WTC11 (cell line): Measurements from ENCODE around the gene PRKAR2B. TPM values are rescaled to one million over a fixed set of nuclear protein-coding genes. Genes with fewer than 3 reads are reported as not detected.

Source experiments
- ATAC-seq: fragments of 200-7000 bp; cut with Tn5 transposase; 2 replicates; pipeline ENCODE4 v1.10.0; 2021; ENCODE audit warnings: mild to moderate bottlenecking, moderate library complexity
- CTCF ChIA-PET: fragments of 300-600 bp; sonication (Branson Sonifier 250); formaldehyde crosslinking; loops from one replicate; lab custom pipeline; 2021; ENCODE audit warnings: antibody characterized with exemption; lab: Charles Lee
- POLR2A ChIA-PET: fragments of 350-600 bp; sonication (Branson Sonifier 250); formaldehyde crosslinking; loops from one replicate; lab custom pipeline; 2021; ENCODE audit warnings: antibody characterized with exemption; lab: Charles Lee
- DNase-seq: peaks from one replicate; pipeline ENCODE4 v3.0.0; 2021; ENCODE audit warnings: low spot score
- H3K27ac Mint-ChIP-seq: 2 replicates; pipeline ENCODE4 v1.8.0; 2021; ENCODE audit warnings: mixed read lengths
- H3K27me3 Mint-ChIP-seq: 2 replicates; pipeline ENCODE4 v1.8.0; 2021; ENCODE audit warnings: low read depth, mild to moderate bottlenecking, moderate library complexity, mixed read lengths
- H3K36me3 Mint-ChIP-seq: 2 replicates; pipeline ENCODE4 v1.8.0; 2021; ENCODE audit warnings: mixed read lengths
- H3K4me1 Mint-ChIP-seq: 2 replicates; pipeline ENCODE4 v1.8.0; 2022; ENCODE audit warnings: mixed read lengths
- H3K4me3 Mint-ChIP-seq: 2 replicates; pipeline ENCODE4 v1.8.0; 2021; ENCODE audit warnings: mild to moderate bottlenecking, moderate library complexity, mixed read lengths
- H3K9me3 Mint-ChIP-seq: 2 replicates; pipeline ENCODE4 v1.8.0; 2021; ENCODE audit warnings: mixed read lengths
- AR ChIP-seq: fragments of 250-450 bp; sonication (Bioruptor Pico); IDR thresholded peaks from 2 replicates; pipeline ENCODE4 v1.9.0; 2021; ENCODE audit warnings: mild to moderate bottlenecking
- CDX4 ChIP-seq: fragments of 250-450 bp; sonication (Bioruptor Pico); IDR thresholded peaks from 2 replicates; pipeline ENCODE4 v1.9.0; 2021; ENCODE audit warnings: moderate library complexity, mild to moderate bottlenecking, inconsistent platforms, borderline replicate concordance
- CREM ChIP-seq: sonication (generic); formaldehyde crosslinking; IDR thresholded peaks from 2 replicates; pipeline ENCODE4 v1.8.1; 2022; ENCODE audit warnings: mild to moderate bottlenecking, missing genetic modification reagents, moderate library complexity
- CTCF ChIP-seq: fragments of 200-600 bp; IDR thresholded peaks from 2 replicates; pipeline ENCODE4 v1.8.0; 2022; ENCODE audit warnings: antibody characterized with exemption
- ETV6 ChIP-seq: sonication (generic); formaldehyde crosslinking; IDR thresholded peaks from 2 replicates; pipeline ENCODE4 v1.8.1; 2022; ENCODE audit warnings: mild to moderate bottlenecking, missing genetic modification reagents
- FOXK1 ChIP-seq: sonication (generic); formaldehyde crosslinking; IDR thresholded peaks from 2 replicates; pipeline ENCODE4 v1.8.0; 2022; ENCODE audit warnings: mild to moderate bottlenecking, moderate library complexity, missing genetic modification reagents
- GRHL2 ChIP-seq: fragments of 250-450 bp; sonication (Bioruptor Pico); IDR thresholded peaks from 2 replicates; pipeline ENCODE4 v1.8.0; 2022; ENCODE audit warnings: mild to moderate bottlenecking, moderate library complexity; ENCODE audit not compliant: insufficient replicate concordance, severe bottlenecking
- HMGXB4 ChIP-seq: sonication (generic); formaldehyde crosslinking; IDR thresholded peaks from 2 replicates; pipeline ENCODE4 v1.8.1; 2023; ENCODE audit warnings: mild to moderate bottlenecking, moderate library complexity, missing genetic modification reagents
- KAT7 ChIP-seq: sonication (generic); formaldehyde crosslinking; IDR thresholded peaks from 2 replicates; pipeline ENCODE4 v1.8.1; 2023; ENCODE audit warnings: missing genetic modification reagents, mild to moderate bottlenecking, borderline replicate concordance
- NFYB ChIP-seq: sonication (generic); formaldehyde crosslinking; conservative IDR thresholded peaks from 2 replicates; pipeline ENCODE4 v1.8.0; 2022; ENCODE audit warnings: low read depth, missing genetic modification reagents
- RORB ChIP-seq: fragments of 250-450 bp; sonication (Bioruptor Pico); IDR thresholded peaks from 2 replicates; pipeline ENCODE4 v1.9.0; 2021; ENCODE audit warnings: mild to moderate bottlenecking
- SOX15 ChIP-seq: fragments of 250-450 bp; sonication (Bioruptor Pico); IDR thresholded peaks from 2 replicates; pipeline ENCODE4 v1.9.0; 2021; ENCODE audit warnings: mild to moderate bottlenecking
- USF2 ChIP-seq: sonication (generic); formaldehyde crosslinking; IDR thresholded peaks from 2 replicates; pipeline ENCODE4 v1.8.1; 2023; ENCODE audit warnings: mild to moderate bottlenecking, missing genetic modification reagents, moderate library complexity
- ZMAT4 ChIP-seq: fragments of 250-450 bp; sonication (Bioruptor Pico); IDR thresholded peaks from 2 replicates; pipeline ENCODE4 v1.9.0; 2021; ENCODE audit warnings: mild to moderate bottlenecking
- ZNF138 ChIP-seq: sonication (generic); formaldehyde crosslinking; conservative IDR thresholded peaks from 2 replicates; pipeline ENCODE4 v1.8.1; 2022; ENCODE audit warnings: mild to moderate bottlenecking, moderate library complexity, missing genetic modification reagents
- ZNF219 ChIP-seq: sonication (generic); formaldehyde crosslinking; IDR thresholded peaks from 2 replicates; pipeline ENCODE4 v1.8.0; 2023; ENCODE audit warnings: missing genetic modification reagents, mild to moderate bottlenecking, borderline replicate concordance
- ZNF232 ChIP-seq: sonication (generic); formaldehyde crosslinking; IDR thresholded peaks from 2 replicates; pipeline ENCODE4 v1.8.0; 2022; ENCODE audit warnings: mild to moderate bottlenecking, missing genetic modification reagents
- total RNA-seq: library from RNA; stranded (reverse); gene quantifications from 3 replicates; pipeline ENCODE4 v1.2.3, GENCODE V29; 2021
- TF ChIP-seq, protein P1 (sequence below): fragments of 250-450 bp; sonication (Bioruptor Pico); IDR thresholded peaks from 2 replicates; pipeline ENCODE4 v1.8.0; 2021; ENCODE audit warnings: mild to moderate bottlenecking
- TF ChIP-seq, protein P2 (sequence below): sonication (generic); formaldehyde crosslinking; IDR thresholded peaks from 2 replicates; pipeline ENCODE4 v1.8.0; 2023; ENCODE audit warnings: mild to moderate bottlenecking, missing genetic modification reagents
- TF ChIP-seq, protein P3 (sequence below): sonication (generic); formaldehyde crosslinking; conservative IDR thresholded peaks from 2 replicates; pipeline ENCODE4 v1.8.1; 2023; ENCODE audit warnings: mild to moderate bottlenecking, low read depth, missing genetic modification reagents, moderate library complexity

PRKAR2B gene
- total RNA-seq, 1 experiment from 2014 or later = 29.6 TPM

GRCh38 chr7:107100824-107101223 is 56.3 kb downstream of the PRKAR2B start (continued):
- TF ChIP-seq AR (CRISPR knock-in tag) = no peak
- no peak for TF ChIP-seq HMGXB4 (CRISPR knock-in tag)
- no peak for TF ChIP-seq USF2
- no peak for TF ChIP-seq NFYB (CRISPR knock-in tag)
- no peak for TF ChIP-seq ETV6
- TF ChIP-seq SOX15 (CRISPR knock-in tag) = no peak

DNA sequence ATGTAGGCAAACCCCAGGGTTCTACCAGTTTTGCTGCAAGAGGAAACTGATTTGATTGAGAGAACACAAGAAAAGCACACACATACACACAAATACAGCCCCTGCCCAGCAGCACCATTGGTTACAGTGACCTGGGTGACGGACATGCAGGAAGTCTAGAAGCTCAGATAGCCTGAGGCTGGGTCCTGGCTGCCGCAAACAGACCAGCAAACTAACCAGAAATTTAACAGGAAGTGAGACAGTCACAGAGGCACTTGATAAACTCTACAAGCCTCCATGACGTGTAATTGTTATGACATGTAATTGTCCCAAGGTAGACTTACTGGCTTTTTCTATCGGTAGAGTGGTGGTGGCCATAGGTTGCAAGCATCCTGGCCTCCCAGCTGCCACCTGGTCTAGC is 58.9 kb downstream of the PRKAR2B start:
- CTCF ChIA-PET = interaction anchor here (1.4 kb wide), 1 partner anchor 55 kb away, joined by 6 read pairs; no protein-coding TSS in a partner anchor
- TF ChIP-seq CREM (CRISPR knock-in tag) (no peak), ZNF232 (no peak), ZMAT4 (CRISPR knock-in tag) (no peak), ZNF219 (no peak), NFYB (CRISPR knock-in tag) (no peak), FOXK1 (CRISPR knock-in tag) (no peak), KAT7 (no peak), RORB (CRISPR knock-in tag) (no peak), CTCF (no peak), GRHL2 (CRISPR knock-in tag) (no peak), CDX4 (no peak), ZNF138 (no peak)
- TF ChIP-seq, protein P1, sequence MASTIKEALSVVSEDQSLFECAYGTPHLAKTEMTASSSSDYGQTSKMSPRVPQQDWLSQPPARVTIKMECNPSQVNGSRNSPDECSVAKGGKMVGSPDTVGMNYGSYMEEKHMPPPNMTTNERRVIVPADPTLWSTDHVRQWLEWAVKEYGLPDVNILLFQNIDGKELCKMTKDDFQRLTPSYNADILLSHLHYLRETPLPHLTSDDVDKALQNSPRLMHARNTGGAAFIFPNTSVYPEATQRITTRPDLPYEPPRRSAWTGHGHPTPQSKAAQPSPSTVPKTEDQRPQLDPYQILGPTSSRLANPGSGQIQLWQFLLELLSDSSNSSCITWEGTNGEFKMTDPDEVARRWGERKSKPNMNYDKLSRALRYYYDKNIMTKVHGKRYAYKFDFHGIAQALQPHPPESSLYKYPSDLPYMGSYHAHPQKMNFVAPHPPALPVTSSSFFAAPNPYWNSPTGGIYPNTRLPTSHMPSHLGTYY (CRISPR knock-in tag) = no peak
- TF ChIP-seq, protein P2, sequence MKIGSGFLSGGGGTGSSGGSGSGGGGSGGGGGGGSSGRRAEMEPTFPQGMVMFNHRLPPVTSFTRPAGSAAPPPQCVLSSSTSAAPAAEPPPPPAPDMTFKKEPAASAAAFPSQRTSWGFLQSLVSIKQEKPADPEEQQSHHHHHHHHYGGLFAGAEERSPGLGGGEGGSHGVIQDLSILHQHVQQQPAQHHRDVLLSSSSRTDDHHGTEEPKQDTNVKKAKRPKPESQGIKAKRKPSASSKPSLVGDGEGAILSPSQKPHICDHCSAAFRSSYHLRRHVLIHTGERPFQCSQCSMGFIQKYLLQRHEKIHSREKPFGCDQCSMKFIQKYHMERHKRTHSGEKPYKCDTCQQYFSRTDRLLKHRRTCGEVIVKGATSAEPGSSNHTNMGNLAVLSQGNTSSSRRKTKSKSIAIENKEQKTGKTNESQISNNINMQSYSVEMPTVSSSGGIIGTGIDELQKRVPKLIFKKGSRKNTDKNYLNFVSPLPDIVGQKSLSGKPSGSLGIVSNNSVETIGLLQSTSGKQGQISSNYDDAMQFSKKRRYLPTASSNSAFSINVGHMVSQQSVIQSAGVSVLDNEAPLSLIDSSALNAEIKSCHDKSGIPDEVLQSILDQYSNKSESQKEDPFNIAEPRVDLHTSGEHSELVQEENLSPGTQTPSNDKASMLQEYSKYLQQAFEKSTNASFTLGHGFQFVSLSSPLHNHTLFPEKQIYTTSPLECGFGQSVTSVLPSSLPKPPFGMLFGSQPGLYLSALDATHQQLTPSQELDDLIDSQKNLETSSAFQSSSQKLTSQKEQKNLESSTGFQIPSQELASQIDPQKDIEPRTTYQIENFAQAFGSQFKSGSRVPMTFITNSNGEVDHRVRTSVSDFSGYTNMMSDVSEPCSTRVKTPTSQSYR (CRISPR knock-in tag) = no peak
- TF ChIP-seq, protein P3, sequence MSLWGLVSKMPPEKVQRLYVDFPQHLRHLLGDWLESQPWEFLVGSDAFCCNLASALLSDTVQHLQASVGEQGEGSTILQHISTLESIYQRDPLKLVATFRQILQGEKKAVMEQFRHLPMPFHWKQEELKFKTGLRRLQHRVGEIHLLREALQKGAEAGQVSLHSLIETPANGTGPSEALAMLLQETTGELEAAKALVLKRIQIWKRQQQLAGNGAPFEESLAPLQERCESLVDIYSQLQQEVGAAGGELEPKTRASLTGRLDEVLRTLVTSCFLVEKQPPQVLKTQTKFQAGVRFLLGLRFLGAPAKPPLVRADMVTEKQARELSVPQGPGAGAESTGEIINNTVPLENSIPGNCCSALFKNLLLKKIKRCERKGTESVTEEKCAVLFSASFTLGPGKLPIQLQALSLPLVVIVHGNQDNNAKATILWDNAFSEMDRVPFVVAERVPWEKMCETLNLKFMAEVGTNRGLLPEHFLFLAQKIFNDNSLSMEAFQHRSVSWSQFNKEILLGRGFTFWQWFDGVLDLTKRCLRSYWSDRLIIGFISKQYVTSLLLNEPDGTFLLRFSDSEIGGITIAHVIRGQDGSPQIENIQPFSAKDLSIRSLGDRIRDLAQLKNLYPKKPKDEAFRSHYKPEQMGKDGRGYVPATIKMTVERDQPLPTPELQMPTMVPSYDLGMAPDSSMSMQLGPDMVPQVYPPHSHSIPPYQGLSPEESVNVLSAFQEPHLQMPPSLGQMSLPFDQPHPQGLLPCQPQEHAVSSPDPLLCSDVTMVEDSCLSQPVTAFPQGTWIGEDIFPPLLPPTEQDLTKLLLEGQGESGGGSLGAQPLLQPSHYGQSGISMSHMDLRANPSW (CRISPR knock-in tag) = no peak

More for the DNA sequence above, 58.9 kb downstream of the PRKAR2B start:
- no peak overlapping the region for H3K4me3 Mint-ChIP-seq
- H3K9me3 Mint-ChIP-seq = peaks cover 29% of the 10 kb centered on the region
- H3K4me1 Mint-ChIP-seq = peaks cover 3% of the 10 kb centered on the region
- H3K36me3 Mint-ChIP-seq = peaks cover 28% of the 10 kb centered on the region
- H3K27me3 Mint-ChIP-seq = peaks cover 2% of the 10 kb centered on the region; the same call in 1 of the 2 replicates
- DNase-seq = no peak
- ATAC-seq = no peak
- no peak overlapping the region for H3K27ac Mint-ChIP-seq
- POLR2A ChIA-PET = no interaction called here
